ENCODE results near the gene PLPP3.

PLPP3 gene

GRCh38 chr1:56589369-56589768 is 10.0 kb upstream of the PLPP3 start:
- DNase-seq (ENCODE audit: insufficient read length) = no peak
- FAIRE-seq = no peak
- TF ChIP-seq TAF1 (IDR thresholded peaks at IDR 0.05; ENCODE audit: borderline replicate concordance, low read depth, low read length) = no peak
- TF ChIP-seq POLR2A (IDR thresholded peaks at IDR 0.05; ENCODE audit: low read depth, low read length) = no peak
- no peak for TF ChIP-seq POLR2AphosphoS5 (IDR thresholded peaks at IDR 0.05; ENCODE audit: low read depth, low read length)

GRCh38 chr1:56586502-56586901 is 7.1 kb upstream of the PLPP3 start:
- DNase-seq (ENCODE audit: insufficient read length) (no peak), FAIRE-seq (no peak)
- TF ChIP-seq POLR2AphosphoS5 (IDR thresholded peaks at IDR 0.05; ENCODE audit: low read depth, low read length) (no peak), POLR2A (IDR thresholded peaks at IDR 0.05; ENCODE audit: low read depth, low read length) (no peak), TAF1 (IDR thresholded peaks at IDR 0.05; ENCODE audit: borderline replicate concordance, low read depth, low read length) (no peak)

GRCh38 chr1:56585985-56586384 is 6.6 kb upstream of the PLPP3 start:
- no peak for FAIRE-seq
- DNase-seq (ENCODE audit: insufficient read length) = no peak
- no peak for TF ChIP-seq POLR2AphosphoS5 (IDR thresholded peaks at IDR 0.05; ENCODE audit: low read depth, low read length)
- no peak for TF ChIP-seq POLR2A (IDR thresholded peaks at IDR 0.05; ENCODE audit: low read depth, low read length)
- TF ChIP-seq TAF1 (IDR thresholded peaks at IDR 0.05; ENCODE audit: borderline replicate concordance, low read depth, low read length) = no peak

GRCh38 chr1:56584910-56585528 is 5.7 kb upstream of the PLPP3 start:
- FAIRE-seq (peak; percentile 83), DNase-seq (ENCODE audit: insufficient read length) (no peak)
- TF ChIP-seq POLR2AphosphoS5 (IDR thresholded peaks at IDR 0.05; ENCODE audit: low read depth, low read length) (no peak), TAF1 (IDR thresholded peaks at IDR 0.05; ENCODE audit: borderline replicate concordance, low read depth, low read length) (no peak), POLR2A (IDR thresholded peaks at IDR 0.05; ENCODE audit: low read depth, low read length) (no peak)

- TF ChIP-seq POLR2A (IDR thresholded peaks at IDR 0.05; ENCODE audit: low read depth, low read length) (no peak), TAF1 (IDR thresholded peaks at IDR 0.05; ENCODE audit: borderline replicate concordance, low read depth, low read length) (no peak), POLR2AphosphoS5 (IDR thresholded peaks at IDR 0.05; ENCODE audit: low read depth, low read length) (no peak)
- no peak for FAIRE-seq
- no peak for DNase-seq (ENCODE audit: insufficient read length)
Measured at GRCh38 chr1:56583957-56584468, 4.7 kb upstream of the PLPP3 start.

- DNase-seq (ENCODE audit: insufficient read length) (no peak), FAIRE-seq (no peak)
- no peak for TF ChIP-seq TAF1 (IDR thresholded peaks at IDR 0.05; ENCODE audit: borderline replicate concordance, low read depth, low read length)
- TF ChIP-seq POLR2AphosphoS5 (IDR thresholded peaks at IDR 0.05; ENCODE audit: low read depth, low read length) = no peak
- TF ChIP-seq POLR2A (IDR thresholded peaks at IDR 0.05; ENCODE audit: low read depth, low read length) = no peak
Measured at GRCh38 chr1:56580771-56581170, 1.4 kb upstream of the PLPP3 start.

GRCh38 chr1:56578138-56578962 is 1.0 kb downstream of the PLPP3 start:
- DNase-seq (ENCODE audit: insufficient read length) = no peak
- TF ChIP-seq POLR2AphosphoS5 (IDR thresholded peaks at IDR 0.05; ENCODE audit: low read depth, low read length) (no peak), POLR2A (IDR thresholded peaks at IDR 0.05; ENCODE audit: low read depth, low read length) (no peak), TAF1 (IDR thresholded peaks at IDR 0.05; ENCODE audit: borderline replicate concordance, low read depth, low read length) (no peak)
- no peak for FAIRE-seq

GRCh38 chr1:56577406-56578137 is 1.8 kb downstream of the PLPP3 start:
- FAIRE-seq (no peak), DNase-seq (ENCODE audit: insufficient read length) (no peak)

GRCh38 chr1:56576880-56577405 is 2.4 kb downstream of the PLPP3 start:
- DNase-seq (ENCODE audit: insufficient read length) = no peak
- TF ChIP-seq TAF1 (IDR thresholded peaks at IDR 0.05; ENCODE audit: borderline replicate concordance, low read depth, low read length) (no peak), POLR2A (IDR thresholded peaks at IDR 0.05; ENCODE audit: low read depth, low read length) (no peak), POLR2AphosphoS5 (IDR thresholded peaks at IDR 0.05; ENCODE audit: low read depth, low read length) (no peak)
- FAIRE-seq = no peak

More at GRCh38 chr1:56577406-56578137, 1.8 kb downstream of the PLPP3 start:
- TF ChIP-seq POLR2A (IDR thresholded peaks at IDR 0.05; ENCODE audit: low read depth, low read length) (no peak), POLR2AphosphoS5 (IDR thresholded peaks at IDR 0.05; ENCODE audit: low read depth, low read length) (no peak), TAF1 (IDR thresholded peaks at IDR 0.05; ENCODE audit: borderline replicate concordance, low read depth, low read length) (no peak)

- TF ChIP-seq TAF1 (IDR thresholded peaks at IDR 0.05; ENCODE audit: borderline replicate concordance, low read depth, low read length) = no peak
- no peak for TF ChIP-seq POLR2AphosphoS5 (IDR thresholded peaks at IDR 0.05; ENCODE audit: low read depth, low read length)
- no peak for TF ChIP-seq POLR2A (IDR thresholded peaks at IDR 0.05; ENCODE audit: low read depth, low read length)
- no peak for DNase-seq (ENCODE audit: insufficient read length)
- FAIRE-seq = no peak
Measured at GRCh38 chr1:56575865-56576264, 3.5 kb downstream of the PLPP3 start.

- FAIRE-seq = no peak
- TF ChIP-seq POLR2AphosphoS5 (IDR thresholded peaks at IDR 0.05; ENCODE audit: low read depth, low read length) (no peak), POLR2A (IDR thresholded peaks at IDR 0.05; ENCODE audit: low read depth, low read length) (no peak), TAF1 (IDR thresholded peaks at IDR 0.05; ENCODE audit: borderline replicate concordance, low read depth, low read length) (no peak)
- no peak for DNase-seq (ENCODE audit: insufficient read length)
Measured at GRCh38 chr1:56574794-56575193, 4.6 kb downstream of the PLPP3 start.

Measured in GM12892 (cell line).